ENCODE measurements around the gene MBTPS1.

MBTPS1 gene

DNA sequence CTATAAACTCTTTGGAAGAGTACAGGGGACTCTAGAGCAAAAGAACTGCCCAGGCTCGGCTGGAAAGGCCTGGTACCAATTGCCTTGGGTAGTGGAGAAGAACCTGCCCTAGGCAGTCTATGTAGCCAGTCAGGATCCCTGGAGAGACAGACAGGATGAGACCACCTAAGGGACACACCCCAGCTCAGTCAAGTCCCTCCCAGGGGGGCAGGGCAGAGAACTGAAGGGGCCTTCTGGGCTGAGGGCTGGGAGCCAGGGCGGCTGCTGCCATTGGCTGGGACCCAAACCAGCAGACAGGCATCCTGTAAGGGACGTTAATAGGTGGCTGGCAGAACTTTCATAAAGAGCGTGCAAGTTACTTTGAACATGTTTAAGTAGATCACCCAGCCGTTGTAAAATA is 61.4 kb downstream of the MBTPS1 start:
- no peaks in the 10 kb centered on the region for H3K27me3 ChIP-seq (replicated peaks; ENCODE audit: control insufficient read depth, insufficient read depth, low read length)
- no peak for DNase-seq (ENCODE audit: extremely low read depth, insufficient read length)
- H3K4me3 ChIP-seq (replicated peaks; ENCODE audit: low read depth, low read length), result no peak overlapping the region
- peaks cover 30% of the 10 kb centered on the region for H3K36me3 ChIP-seq (ENCODE audit: control insufficient read depth, insufficient read depth, low read length)
- TF ChIP-seq, protein P1, sequence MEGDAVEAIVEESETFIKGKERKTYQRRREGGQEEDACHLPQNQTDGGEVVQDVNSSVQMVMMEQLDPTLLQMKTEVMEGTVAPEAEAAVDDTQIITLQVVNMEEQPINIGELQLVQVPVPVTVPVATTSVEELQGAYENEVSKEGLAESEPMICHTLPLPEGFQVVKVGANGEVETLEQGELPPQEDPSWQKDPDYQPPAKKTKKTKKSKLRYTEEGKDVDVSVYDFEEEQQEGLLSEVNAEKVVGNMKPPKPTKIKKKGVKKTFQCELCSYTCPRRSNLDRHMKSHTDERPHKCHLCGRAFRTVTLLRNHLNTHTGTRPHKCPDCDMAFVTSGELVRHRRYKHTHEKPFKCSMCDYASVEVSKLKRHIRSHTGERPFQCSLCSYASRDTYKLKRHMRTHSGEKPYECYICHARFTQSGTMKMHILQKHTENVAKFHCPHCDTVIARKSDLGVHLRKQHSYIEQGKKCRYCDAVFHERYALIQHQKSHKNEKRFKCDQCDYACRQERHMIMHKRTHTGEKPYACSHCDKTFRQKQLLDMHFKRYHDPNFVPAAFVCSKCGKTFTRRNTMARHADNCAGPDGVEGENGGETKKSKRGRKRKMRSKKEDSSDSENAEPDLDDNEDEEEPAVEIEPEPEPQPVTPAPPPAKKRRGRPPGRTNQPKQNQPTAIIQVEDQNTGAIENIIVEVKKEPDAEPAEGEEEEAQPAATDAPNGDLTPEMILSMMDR (IDR thresholded peaks at IDR 0.05; ENCODE audit: insufficient read depth, low read length, poor library complexity, severe bottlenecking), result no peak

GRCh38 chr16:84054916-84055315 is 61.8 kb downstream of the MBTPS1 start:
- Histone ChIP-seq H3K4me3 (replicated peaks; ENCODE audit: low read depth, low read length) (no peak overlapping the region), H3K27me3 (replicated peaks; ENCODE audit: control insufficient read depth, insufficient read depth, low read length) (no peaks in the 10 kb centered on the region), H3K36me3 (ENCODE audit: control insufficient read depth, insufficient read depth, low read length) (peaks cover 29% of the 10 kb centered on the region)
- DNase-seq (ENCODE audit: extremely low read depth, insufficient read length), result no peak
- TF ChIP-seq, protein P1 (IDR thresholded peaks at IDR 0.05; ENCODE audit: insufficient read depth, low read length, poor library complexity, severe bottlenecking), result no peak

- no peak for DNase-seq (ENCODE audit: extremely low read depth, insufficient read length)
- TF ChIP-seq, protein P1 (IDR thresholded peaks at IDR 0.05; ENCODE audit: insufficient read depth, low read length, poor library complexity, severe bottlenecking), result no peak
- no peak overlapping the region for H3K4me3 ChIP-seq (replicated peaks; ENCODE audit: low read depth, low read length)
- H3K36me3 ChIP-seq (ENCODE audit: control insufficient read depth, insufficient read depth, low read length), result peaks cover 30% of the 10 kb centered on the region
- no peaks in the 10 kb centered on the region for H3K27me3 ChIP-seq (replicated peaks; ENCODE audit: control insufficient read depth, insufficient read depth, low read length)
Observed at GRCh38 chr16:84054271-84054670, 62.5 kb downstream of the MBTPS1 start.

GRCh38 chr16:84053237-84053636 is 63.5 kb downstream of the MBTPS1 start:
- TF ChIP-seq, protein P1 (IDR thresholded peaks at IDR 0.05; ENCODE audit: insufficient read depth, low read length, poor library complexity, severe bottlenecking), result no peak
- Histone ChIP-seq H3K36me3 (ENCODE audit: control insufficient read depth, insufficient read depth, low read length) (peaks cover 25% of the 10 kb centered on the region), H3K27me3 (replicated peaks; ENCODE audit: control insufficient read depth, insufficient read depth, low read length) (no peaks in the 10 kb centered on the region), H3K4me3 (replicated peaks; ENCODE audit: low read depth, low read length) (no peak overlapping the region)
- DNase-seq (ENCODE audit: extremely low read depth, insufficient read length), result no peak

- H3K27me3 ChIP-seq (replicated peaks; ENCODE audit: control insufficient read depth, insufficient read depth, low read length), result no peaks in the 10 kb centered on the region
- H3K36me3 ChIP-seq (ENCODE audit: control insufficient read depth, insufficient read depth, low read length), result peaks cover 23% of the 10 kb centered on the region
- TF ChIP-seq, protein P1 (IDR thresholded peaks at IDR 0.05; ENCODE audit: insufficient read depth, low read length, poor library complexity, severe bottlenecking), result no peak
- DNase-seq (ENCODE audit: extremely low read depth, insufficient read length), result no peak
- no peak overlapping the region for H3K4me3 ChIP-seq (replicated peaks; ENCODE audit: low read depth, low read length)
Observed at GRCh38 chr16:84052071-84052622, 64.6 kb downstream of the MBTPS1 start.

- H3K4me3 ChIP-seq (replicated peaks; ENCODE audit: low read depth, low read length), result no peak overlapping the region
- TF ChIP-seq, protein P1 (IDR thresholded peaks at IDR 0.05; ENCODE audit: insufficient read depth, low read length, poor library complexity, severe bottlenecking), result no peak
- peaks cover 19% of the 10 kb centered on the region for H3K36me3 ChIP-seq (ENCODE audit: control insufficient read depth, insufficient read depth, low read length)
- DNase-seq (ENCODE audit: extremely low read depth, insufficient read length), result no peak
- H3K27me3 ChIP-seq (replicated peaks; ENCODE audit: control insufficient read depth, insufficient read depth, low read length), result no peaks in the 10 kb centered on the region
Observed at GRCh38 chr16:84050316-84050715, 66.4 kb downstream of the MBTPS1 start.
